CD14-positive monocyte (primary cell): ENCODE measurements around the gene LRRFIP1. TPM values are rescaled to one million over a fixed set of nuclear protein-coding genes. Genes with fewer than 3 reads are reported as not detected.

Experiments used
- DNase-seq, 3 donors: peaks; one replicate each; pipeline ENCODE4 v3.0.0-alpha.2; 2011 to 2022
- H2AFZ ChIP-seq: 2 replicates; pipeline ENCODE4 v1.6.0; 2012; ENCODE audit warnings: mild to moderate bottlenecking, low read depth, low read length, inconsistent platforms; ENCODE audit not compliant: insufficient read depth, poor library complexity, severe bottlenecking
- H3K27ac ChIP-seq, 2 donors: 1 replicate in 1 of 2; 2 replicates in 1 of 2; pipeline ENCODE4 v1.5.1; 2012 to 2013; ENCODE audit warnings: low read length in 2 of 2, control low read depth in 1 of 2, inconsistent platforms in 1 of 2, low read depth in 1 of 2, mild to moderate bottlenecking in 1 of 2
- H3K27me3 ChIP-seq, 2 donors: one replicate each; pipeline versions ENCODE4 v1.6.0 to v1.6.1; 2011 to 2013; ENCODE audit warnings: low read length in 2 of 2; ENCODE audit not compliant: control insufficient read depth in 2 of 2, insufficient read depth in 2 of 2
- H3K36me3 ChIP-seq, 2 donors: replicated peaks in 1 of 2; 1 replicate in 1 of 2; 2 replicates in 1 of 2; pipeline versions ENCODE4 v1.5.1 to v1.6.1; 2012 to 2013; ENCODE audit warnings: low read length in 2 of 2, control low read depth in 1 of 2, inconsistent platforms in 1 of 2, mild to moderate bottlenecking in 1 of 2; ENCODE audit not compliant: insufficient read depth in 2 of 2, control insufficient read depth in 1 of 2
- H3K4me1 ChIP-seq, 2 donors: 1 replicate in 1 of 2; 2 replicates in 1 of 2; pipeline versions ENCODE4 v1.5.1 to v1.6.1; 2012 to 2013; ENCODE audit warnings: low read length in 2 of 2, control low read depth in 1 of 2, inconsistent platforms in 1 of 2, mild to moderate bottlenecking in 1 of 2, moderate library complexity in 1 of 2; ENCODE audit not compliant: insufficient read depth in 2 of 2, control insufficient read depth in 1 of 2
- H3K4me2 ChIP-seq: replicated peaks from 2 replicates; pipeline ENCODE3; 2012; ENCODE audit warnings: low read length, moderate library complexity, mild to moderate bottlenecking; ENCODE audit not compliant: poor library complexity, severe bottlenecking; ENCODE audit errors: extremely low read depth
- H3K4me3 ChIP-seq, 3 experiments: fragments of 200-600 bp in 1 of 3; sonication (generic) in 1 of 3; replicated peaks in 1 of 3; 1 replicate in 2 of 3; 2 replicates in 1 of 3; pipeline ENCODE4 v1.5.1; 2011 to 2013; ENCODE audit warnings: low read length in 3 of 3, mild to moderate bottlenecking in 3 of 3, control low read depth in 2 of 3, low read depth in 2 of 3, inconsistent platforms in 1 of 3, moderate library complexity in 1 of 3
- H3K79me2 ChIP-seq: 2 replicates; pipeline ENCODE4 v1.6.0; 2012; ENCODE audit warnings: mild to moderate bottlenecking, control low read depth, inconsistent platforms, low read length, moderate library complexity; ENCODE audit not compliant: insufficient read depth
- H3K9ac ChIP-seq: 2 replicates; pipeline ENCODE4 v1.6.0; 2017; ENCODE audit warnings: low read length, mild to moderate bottlenecking; ENCODE audit not compliant: insufficient read depth, poor library complexity, severe bottlenecking
- H3K9me3 ChIP-seq, 2 donors: replicated peaks in 1 of 2; 1 replicate in 1 of 2; 2 replicates in 1 of 2; pipeline versions ENCODE4 v1.5.1 to v1.6.1; 2012 to 2013; ENCODE audit warnings: low read length in 2 of 2, control low read depth in 1 of 2; ENCODE audit not compliant: control insufficient read depth in 1 of 2, insufficient read depth in 1 of 2
- H4K20me1 ChIP-seq: 2 replicates; pipeline ENCODE4 v1.6.0; 2012; ENCODE audit warnings: mild to moderate bottlenecking, low read length, control low read depth, moderate library complexity; ENCODE audit not compliant: insufficient read depth
- H3K27ac Mint-ChIP-seq, 7 donors: one replicate each; pipeline ENCODE4 v1.8.0; 2020; ENCODE audit warnings: mild to moderate bottlenecking in 7 of 7, mixed read lengths in 7 of 7, moderate library complexity in 6 of 7, inconsistent platforms in 2 of 7
- H3K27me3 Mint-ChIP-seq, 3 donors: one replicate each; pipeline ENCODE4 v1.8.0; 2021 to 2022; ENCODE audit warnings: low read depth in 3 of 3, mild to moderate bottlenecking in 3 of 3, mixed read lengths in 3 of 3, moderate library complexity in 3 of 3, inconsistent platforms in 1 of 3
- H3K36me3 Mint-ChIP-seq, 2 donors: one replicate each; pipeline ENCODE4 v1.8.0; 2020; ENCODE audit warnings: mixed read lengths in 2 of 2, inconsistent platforms in 1 of 2, mild to moderate bottlenecking in 1 of 2
- H3K4me1 Mint-ChIP-seq: one replicate; pipeline ENCODE4 v1.8.0; 2020; ENCODE audit warnings: mild to moderate bottlenecking, mixed read lengths
- H3K4me3 Mint-ChIP-seq, 2 donors: one replicate each; pipeline ENCODE4 v1.8.0; 2020; ENCODE audit warnings: mild to moderate bottlenecking in 2 of 2, mixed read lengths in 2 of 2, moderate library complexity in 1 of 2
- H3K9me3 Mint-ChIP-seq, 7 donors: one replicate each; pipeline ENCODE4 v1.8.0; 2020 to 2022; ENCODE audit warnings: mixed read lengths in 7 of 7, mild to moderate bottlenecking in 6 of 7, moderate library complexity in 6 of 7, inconsistent platforms in 2 of 7
- CTCF ChIP-seq: fragments of 200-600 bp; IDR thresholded peaks from one replicate; pipeline ENCODE4 v1.8.0; 2022; ENCODE audit warnings: antibody characterized with exemption, mild to moderate bottlenecking
- WGBS: methylation state at CpG from one replicate; pipeline ENCODE4 v1.1.5; 2013; ENCODE audit warnings: missing lambda C conversion rate; ENCODE audit not compliant: insufficient coverage; 5-methylcytosine and 5-hydroxymethylcytosine counted together
- intact Hi-C, 2 donors: fragments of 100-400 bp; cut with micrococcal nuclease; formaldehyde crosslinking; loops; one replicate each; pipeline versions ENCODE4 v1.15.0 to v1.15.1; 2023
- polyA plus RNA-seq, 3 donors: library from polyadenylated mRNA; depleted of rRNA in 1 of 3; unstranded in 2 of 3; stranded (reverse) in 1 of 3; fragments of 300-500 nt in 2 of 3; fragments of >200 nt in 1 of 3; fragmentation: Illumina TruSeq in 2 of 3; gene quantifications; 1 replicate in 2 of 3; 2 replicates in 1 of 3; pipeline ENCODE4 v1.2.3, GENCODE V29; 2012 to 2021

Gene LRRFIP1
- polyA plus RNA-seq, 3 donors, result 67.3 to 148 (median 98.3) TPM

- peaks cover 68 to 98% of the 10 kb centered on the region in 2 donors for H3K36me3 ChIP-seq
- WGBS, result 86% methylated on average over 8 of the region's 8 CpGs
- H3K9ac ChIP-seq, result no peak overlapping the region
- Mint-ChIP-seq H3K27ac (peak overlapping the region in 1 of 7 donors; percentile 36), H3K4me1 (no peaks in the 10 kb centered on the region), H3K9me3 (no peaks in the 10 kb centered on the region), H3K27me3 (no peaks in the 10 kb centered on the region), H3K4me3 (no peak overlapping the region), H3K36me3 (peaks cover 76 to 90% of the 10 kb centered on the region in 2 donors)
- peaks cover 2% of the 10 kb centered on the region for H3K79me2 ChIP-seq
- H2AFZ ChIP-seq, result no peak overlapping the region
- no peak overlapping the region for H3K4me2 ChIP-seq
- no peaks in the 10 kb centered on the region for H3K4me1 ChIP-seq
- no peak for TF ChIP-seq CTCF
- H3K9me3 ChIP-seq, result no peaks in the 10 kb centered on the region
- intact Hi-C loops, result no loop called here
- H4K20me1 ChIP-seq, result peaks cover 92% of the 10 kb centered on the region
- no peak overlapping the region for H3K4me3 ChIP-seq
- no peak overlapping the region for H3K27ac ChIP-seq
- no peak for DNase-seq
- H3K27me3 ChIP-seq, result no peaks in the 10 kb centered on the region
Measured at GRCh38 chr2:237765875-237766274, 138.5 kb downstream of the LRRFIP1 start.

GRCh38 chr2:237766340-237766739, 139.0 kb downstream of the LRRFIP1 start:
- no peak for DNase-seq
- H3K4me1 ChIP-seq, result no peaks in the 10 kb centered on the region
- H3K4me2 ChIP-seq, result no peak overlapping the region
- peaks cover 2% of the 10 kb centered on the region for H3K79me2 ChIP-seq
- peak overlapping the region in 2 of 7 donors; percentile 36 to 53 for H3K27ac Mint-ChIP-seq
- H3K36me3 ChIP-seq, result peaks cover 68 to 98% of the 10 kb centered on the region in 2 donors
- H3K4me3 Mint-ChIP-seq, result no peak overlapping the region
- no CpG with 5 or more reads among the region's 2 CpGs for WGBS
- TF ChIP-seq CTCF, result no peak
- H3K4me3 ChIP-seq, result no peak overlapping the region
- H4K20me1 ChIP-seq, result peaks cover 87% of the 10 kb centered on the region
- H2AFZ ChIP-seq, result no peak overlapping the region
- intact Hi-C loops, result no loop called here
- peaks cover 76 to 90% of the 10 kb centered on the region in 2 donors for H3K36me3 Mint-ChIP-seq
- no peaks in the 10 kb centered on the region for H3K27me3 ChIP-seq
- H3K27ac ChIP-seq, result no peak overlapping the region
- no peaks in the 10 kb centered on the region for H3K9me3 Mint-ChIP-seq
- no peaks in the 10 kb centered on the region for H3K9me3 ChIP-seq
- no peaks in the 10 kb centered on the region for H3K27me3 Mint-ChIP-seq
- no peaks in the 10 kb centered on the region for H3K4me1 Mint-ChIP-seq
- H3K9ac ChIP-seq, result no peak overlapping the region
